Skin epidermis (tissue), 12 donors: Measurements from ENCODE around the gene DNAAF9.
"Not testable (repeated sequence)": the region's sequence is repeated elsewhere in the genome, so short reads cannot be mapped to it uniquely, and the experiment has no call there.

ENCODE experiments used
- H3K27ac ChIP-seq, 21 experiments: fragments of 200-600 bp; sonication (generic) in 11 of 21; one replicate each; pipeline ENCODE4 v1.5.0; 2020; ENCODE audit warnings: mild to moderate bottlenecking in 3 of 21, inconsistent platforms in 2 of 21, moderate library complexity in 2 of 21
- H3K4me3 ChIP-seq, 7 experiments: fragments of 200-600 bp; sonication (generic) in 2 of 7; one replicate each; pipeline ENCODE4 v1.5.0; 2020; ENCODE audit warnings: inconsistent platforms in 2 of 7, mild to moderate bottlenecking in 2 of 7, moderate library complexity in 1 of 7

DNAAF9 gene

DNA sequence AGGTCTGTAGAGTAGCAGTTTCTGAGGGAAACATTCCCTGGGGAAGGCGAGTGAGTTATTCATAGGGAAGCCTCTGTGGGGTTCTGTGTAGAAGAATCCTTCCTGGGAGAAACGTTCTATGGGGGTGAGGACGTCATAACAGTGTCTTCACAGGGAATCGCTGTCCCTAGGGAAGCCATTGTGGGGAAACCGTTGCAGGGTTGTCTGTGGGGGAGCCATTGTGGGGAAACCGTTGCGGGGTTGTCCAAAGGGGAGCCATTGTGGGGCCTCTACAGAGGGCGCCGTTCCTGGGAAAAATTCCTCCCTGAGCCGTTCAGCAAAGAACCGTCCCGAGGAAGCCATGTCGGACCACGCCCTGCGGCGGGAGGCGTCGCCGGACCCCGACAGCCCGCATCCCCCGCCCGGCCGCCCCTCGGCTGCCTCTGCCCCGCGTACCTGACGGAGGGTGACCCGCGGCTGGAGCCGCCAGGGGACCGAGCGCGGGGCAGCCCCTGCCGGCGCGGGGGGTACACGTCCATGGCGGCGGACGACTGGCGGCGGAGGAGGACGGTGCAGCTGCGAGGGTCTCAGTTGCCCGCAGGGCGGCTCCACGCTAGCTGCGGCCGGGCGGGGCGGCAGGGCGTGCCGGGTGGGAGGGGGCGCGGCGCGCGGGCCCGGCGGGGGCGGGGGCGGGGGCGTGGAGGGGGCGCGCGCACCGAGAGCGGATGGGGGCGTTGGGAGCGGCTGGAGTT lies at the start of gene DNAAF9:
Gene DNAAF9, minus strand, starts transcription at position 630 of the 731 bp plus-strand sequence. Its CDS starts 112 bp downstream, at position 518.
- Histone ChIP-seq H3K4me3 (peak within 1 kb of the TSS; percentile 79 to 97 (median 85)), H3K27ac (peak within 1 kb of the TSS; percentile 81 to 94 (median 88))

DNA sequence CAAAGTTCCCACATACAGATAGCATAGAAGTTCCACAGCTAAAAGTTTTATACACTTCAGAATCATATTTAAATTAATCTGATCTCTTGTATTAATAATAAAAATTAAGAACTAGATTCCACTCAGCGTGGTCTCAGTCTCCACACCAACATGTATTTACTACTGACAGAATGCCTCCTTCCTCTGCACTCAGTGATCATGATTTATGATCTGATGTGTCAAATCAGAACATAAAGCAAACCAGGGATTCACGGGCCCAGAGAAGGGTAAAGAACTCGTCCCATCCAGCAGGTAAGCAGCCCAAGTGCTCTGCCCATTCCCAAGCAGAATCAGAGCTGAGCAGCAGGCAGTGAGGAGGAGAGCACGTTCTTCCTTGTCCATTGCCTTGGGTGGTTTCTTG lies 49.2 kb upstream of the DNAAF9 start:
- H3K4me3 ChIP-seq: no peak overlapping the region
- H3K27ac ChIP-seq: no peak overlapping the region

DNA sequence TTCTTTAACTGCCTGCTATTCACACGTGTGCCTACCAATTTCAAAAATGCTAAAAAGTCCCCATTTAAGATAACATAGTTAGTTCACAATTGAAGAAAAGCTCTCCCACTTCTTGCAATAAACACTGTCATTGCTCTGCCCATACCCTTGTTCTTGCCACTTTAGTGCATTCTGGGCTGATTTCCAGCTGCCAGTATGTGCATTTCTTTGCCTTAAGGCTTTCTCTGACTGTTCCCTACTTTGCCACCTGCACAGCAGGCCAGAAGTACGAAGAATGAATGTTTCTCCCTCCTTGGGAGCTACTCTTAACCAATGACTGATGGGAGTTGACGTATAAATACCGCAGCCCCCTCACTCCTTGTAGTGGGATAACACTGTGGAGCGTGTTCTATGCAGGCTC lies 47.4 kb upstream of the DNAAF9 start:
- Histone ChIP-seq H3K4me3 (no peak overlapping the region), H3K27ac (no peak overlapping the region)

DNA sequence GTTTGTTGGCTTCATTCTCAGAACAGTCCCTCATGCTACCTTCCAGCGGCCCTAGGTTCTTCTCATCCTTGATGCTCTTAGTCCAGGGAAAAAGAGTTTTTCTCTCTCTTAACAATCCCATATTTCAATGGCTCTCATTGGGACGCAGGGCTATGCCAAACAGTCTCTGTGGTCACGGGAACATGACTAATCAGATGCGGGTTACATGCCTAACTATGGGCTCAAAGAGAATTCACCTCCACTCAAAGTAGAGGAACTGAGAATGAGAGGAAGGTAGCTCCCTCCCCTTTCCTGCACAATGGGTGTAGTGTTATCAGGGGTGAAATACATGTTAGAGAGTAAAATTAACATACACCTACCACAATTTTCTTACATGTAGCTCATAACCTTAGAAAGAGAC lies 45.2 kb upstream of the DNAAF9 start:
- Histone ChIP-seq H3K27ac (no peak overlapping the region), H3K4me3 (no peak overlapping the region)

DNA sequence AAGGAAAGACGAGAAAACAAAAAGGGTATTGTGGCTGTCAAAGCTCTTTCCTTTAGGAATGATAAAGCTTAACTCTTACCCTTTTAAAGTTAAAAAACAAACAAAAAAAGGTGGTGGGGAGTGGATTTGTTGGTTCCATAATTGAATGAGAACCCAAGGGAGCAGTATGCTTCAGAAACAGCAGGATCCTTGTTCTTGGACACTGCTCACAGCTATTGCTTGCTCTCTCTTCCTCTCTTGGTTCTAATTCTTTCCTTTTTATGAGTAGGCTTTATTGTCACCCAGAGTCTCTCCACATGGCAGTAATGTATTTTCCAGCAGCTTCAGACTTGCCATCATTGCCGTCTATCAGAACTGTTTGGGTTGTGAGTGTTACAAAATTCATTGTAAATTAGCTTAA lies 44.7 kb upstream of the DNAAF9 start:
- H3K27ac ChIP-seq: no peak overlapping the region
- no peak overlapping the region for H3K4me3 ChIP-seq

DNA sequence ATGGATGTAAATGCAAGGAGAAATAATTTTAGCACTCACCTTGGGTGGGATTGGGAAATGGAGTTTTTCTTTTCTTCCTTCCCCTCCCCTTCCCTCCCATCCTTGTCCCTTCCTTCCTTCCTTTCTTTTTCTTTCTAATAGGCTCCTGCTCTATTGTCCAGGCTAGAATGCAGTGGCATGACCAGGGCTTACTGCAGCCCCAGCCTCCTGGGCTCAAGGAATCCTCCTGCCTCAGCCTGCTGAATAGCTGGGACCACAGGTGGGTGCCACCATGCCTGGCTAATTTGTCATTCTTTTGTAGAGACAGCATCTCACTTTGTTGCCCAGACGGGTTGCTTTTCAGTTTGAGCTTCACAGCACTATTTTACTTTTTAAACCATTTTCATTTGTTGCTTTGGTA lies 41.9 kb upstream of the DNAAF9 start:
- no peak overlapping the region for H3K4me3 ChIP-seq
- no peak overlapping the region for H3K27ac ChIP-seq

DNA sequence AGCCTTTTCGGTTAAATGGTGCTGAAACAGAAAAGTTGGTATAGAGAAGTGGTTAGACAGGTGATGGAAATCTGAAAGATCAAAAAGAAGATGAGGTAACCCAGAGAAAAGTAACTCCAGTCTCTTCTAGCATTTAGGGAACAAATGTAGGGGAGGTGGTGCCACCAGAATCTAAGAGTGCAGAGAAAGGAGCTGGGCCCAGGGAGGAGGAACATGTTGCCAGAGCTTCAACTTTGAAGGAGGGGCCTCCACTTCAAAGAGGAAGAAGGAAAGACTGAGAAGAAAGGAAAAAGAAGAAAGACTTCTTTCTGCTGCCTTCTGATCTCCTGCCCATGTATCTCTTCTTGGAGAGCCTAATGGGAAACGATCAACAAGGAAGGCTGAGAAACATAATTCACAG lies 39.9 kb upstream of the DNAAF9 start:
- Histone ChIP-seq H3K27ac (no peak overlapping the region), H3K4me3 (no peak overlapping the region)

DNA sequence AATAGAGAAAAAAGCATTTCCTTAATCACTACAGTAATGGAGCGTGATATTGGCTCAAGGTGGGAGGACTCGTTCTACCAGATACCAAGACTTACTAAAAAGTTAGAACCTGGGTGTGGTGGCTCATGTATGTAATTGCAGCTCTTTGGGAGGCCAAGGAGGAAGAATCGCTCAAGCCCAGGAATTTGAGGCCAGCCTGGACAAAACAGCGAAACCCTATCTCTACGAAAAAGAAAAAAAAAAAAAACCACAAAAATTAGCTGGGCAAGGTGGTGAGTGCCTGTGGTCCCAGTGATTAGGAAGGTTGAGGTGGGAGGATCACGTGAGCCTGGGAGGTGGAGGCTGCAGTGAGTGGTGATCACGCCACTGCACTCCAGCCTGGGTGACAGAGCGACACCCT lies 39.3 kb upstream of the DNAAF9 start:
- no peak overlapping the region for H3K4me3 ChIP-seq
- no peak overlapping the region for H3K27ac ChIP-seq

DNA sequence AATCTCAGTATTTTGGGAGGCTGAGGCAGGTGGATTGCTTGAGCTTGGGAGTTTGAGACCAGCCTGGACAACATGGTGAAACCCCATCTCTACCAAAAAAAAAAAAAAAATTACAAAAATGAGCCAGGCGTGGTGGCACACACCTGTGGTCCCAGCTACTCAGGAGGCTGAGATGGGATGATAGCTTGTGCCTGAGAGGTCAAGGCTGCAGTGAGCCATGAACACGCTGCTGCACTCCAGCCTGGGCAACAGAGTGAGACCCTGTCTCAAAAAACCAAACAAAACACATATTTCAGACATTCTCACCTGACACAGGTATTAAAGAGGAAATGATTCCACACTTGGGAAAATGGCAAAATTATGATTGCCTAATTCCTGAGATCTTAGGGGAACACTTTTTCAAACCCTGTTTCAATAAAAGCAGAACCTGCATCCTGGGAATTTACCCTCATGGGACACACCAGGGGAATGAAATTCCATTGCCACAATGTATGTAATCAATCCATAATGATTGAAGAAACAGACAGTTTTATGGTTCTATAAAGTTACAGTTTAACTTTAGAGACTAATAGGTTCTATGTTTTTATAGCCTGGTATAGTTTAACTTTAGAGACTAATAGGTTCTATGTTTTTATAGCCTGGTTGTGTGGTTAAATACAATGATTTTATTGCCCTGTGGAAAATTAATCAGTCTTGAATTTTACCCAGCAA lies 29.6 kb upstream of the DNAAF9 start:
- no peak overlapping the region for H3K4me3 ChIP-seq
- H3K27ac ChIP-seq: no peak overlapping the region

DNA sequence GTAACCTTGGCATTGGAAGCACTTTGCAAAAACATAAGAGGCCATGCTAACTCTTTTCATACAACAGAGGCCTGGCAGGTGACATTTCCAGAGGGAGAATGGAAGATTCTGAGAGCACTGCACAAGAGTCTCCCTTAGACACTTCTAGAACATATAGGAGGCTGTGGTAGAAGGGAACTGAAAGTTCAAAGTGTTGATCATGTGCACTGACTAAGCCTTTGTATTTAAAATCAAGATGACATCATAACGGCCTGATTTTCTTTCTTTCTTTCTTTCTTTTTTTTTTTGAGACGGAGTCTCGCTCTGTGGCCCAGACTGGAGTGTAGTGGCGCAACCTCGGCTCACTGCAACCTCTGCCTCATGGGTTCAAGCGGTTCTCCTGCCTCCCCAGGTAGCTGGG lies 26.8 kb upstream of the DNAAF9 start:
- H3K27ac ChIP-seq: peak overlapping the region in 2 of 21 experiments; percentile 2 to 10
- H3K4me3 ChIP-seq: no peak overlapping the region

DNA sequence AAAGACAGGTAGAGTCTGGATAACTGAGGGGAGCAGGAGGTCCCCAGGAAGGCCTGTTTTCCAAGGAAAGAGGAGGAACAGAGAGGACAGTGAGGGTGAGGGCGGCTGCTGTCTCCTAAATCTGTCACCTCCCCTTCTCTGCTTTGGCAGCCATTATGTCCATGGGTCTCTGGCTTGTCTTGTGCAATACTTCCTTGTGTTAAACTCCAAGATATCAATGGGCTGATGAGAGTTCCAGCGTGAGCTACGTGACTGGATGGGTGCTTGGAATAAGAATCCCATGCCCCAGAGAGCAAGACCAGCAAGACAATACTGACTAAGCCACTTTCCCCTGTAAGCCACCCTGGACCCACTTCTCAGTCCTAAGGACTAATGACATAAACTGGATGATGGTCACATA lies 26.3 kb upstream of the DNAAF9 start:
- no peak overlapping the region for H3K4me3 ChIP-seq
- H3K27ac ChIP-seq: peak overlapping the region in 1 of 21 experiments; percentile 2

DNA sequence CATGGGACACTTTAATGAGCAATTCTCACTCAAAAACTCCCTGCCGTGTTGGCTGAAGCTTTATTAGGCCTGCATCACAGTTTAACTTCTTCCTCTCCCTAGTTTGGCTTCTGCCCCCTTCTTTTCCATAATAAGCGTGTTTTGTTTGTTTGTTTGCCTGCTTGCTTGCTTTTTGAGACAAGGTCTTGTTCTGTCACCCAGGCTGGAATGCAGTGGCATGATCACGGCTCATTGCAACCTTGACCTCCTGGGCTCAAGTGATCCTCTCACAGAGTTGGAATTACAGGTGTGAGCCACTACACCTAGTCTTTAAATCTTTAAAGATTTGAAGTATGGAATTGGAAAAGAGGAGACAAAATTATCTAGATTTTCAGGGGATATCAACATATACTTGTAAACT lies 25.4 kb upstream of the DNAAF9 start:
- no peak overlapping the region for H3K27ac ChIP-seq

DNA sequence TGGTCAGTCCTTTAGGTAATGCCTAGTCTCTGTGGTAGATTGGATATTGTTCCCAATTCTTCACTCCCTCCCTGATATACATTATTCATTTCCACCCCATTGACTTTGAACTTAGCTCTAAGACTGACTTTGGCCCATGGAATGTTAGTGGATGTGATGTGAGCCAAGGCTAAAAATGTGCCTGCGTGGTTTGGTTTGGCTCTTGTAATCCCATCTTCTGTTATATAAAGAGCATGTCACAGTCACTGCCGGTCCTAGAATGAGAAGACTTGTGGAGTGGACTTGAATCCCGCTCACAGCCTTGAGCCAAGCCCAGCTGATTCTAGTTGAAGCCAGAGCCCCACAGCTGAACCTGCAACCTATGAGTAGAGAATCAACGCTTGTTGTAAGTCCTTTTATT lies 23.6 kb upstream of the DNAAF9 start:
- Histone ChIP-seq H3K27ac (peak overlapping the region in 2 of 21 experiments; percentile 25 to 31), H3K4me3 (no peak overlapping the region)

More for the DNA sequence above, 25.4 kb upstream of the DNAAF9 start:
- H3K4me3 ChIP-seq: no peak overlapping the region

DNA sequence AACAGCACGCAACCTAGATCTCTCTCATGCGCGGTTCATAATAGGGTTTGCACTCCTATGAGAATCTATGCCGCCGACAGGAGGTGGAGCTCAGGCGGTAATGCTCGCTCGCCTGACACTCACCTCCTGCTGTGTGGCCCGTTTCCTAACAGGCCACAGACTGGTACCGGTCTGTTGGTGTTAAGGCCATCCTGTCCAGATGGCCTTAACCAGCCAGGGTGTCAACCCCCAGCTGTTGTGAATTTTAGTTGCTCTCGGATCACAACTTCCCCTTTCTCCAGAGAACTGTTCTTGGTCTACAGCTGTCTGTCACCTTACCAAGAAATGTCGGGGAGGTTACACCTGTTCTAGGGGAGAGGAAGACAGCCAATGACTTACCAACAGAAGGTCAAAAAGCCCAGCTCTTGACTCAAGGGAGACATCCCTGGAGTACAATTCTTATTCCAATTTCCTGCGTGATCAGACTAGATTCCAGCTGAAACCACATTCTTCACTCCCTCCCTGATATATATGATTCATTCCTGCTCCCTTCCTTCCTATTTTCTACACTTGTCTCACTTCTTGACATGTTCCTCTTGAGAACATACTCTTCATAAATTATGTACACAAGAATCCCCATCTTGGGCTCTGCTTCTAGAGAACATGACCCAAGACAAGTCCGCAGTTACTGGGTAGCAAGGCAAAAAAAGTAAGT lies 23.1 kb upstream of the DNAAF9 start:
- H3K4me3 ChIP-seq: no peak overlapping the region
- H3K27ac ChIP-seq: peak overlapping the region in 3 of 21 experiments; percentile 19 to 31 (median 25)

DNA sequence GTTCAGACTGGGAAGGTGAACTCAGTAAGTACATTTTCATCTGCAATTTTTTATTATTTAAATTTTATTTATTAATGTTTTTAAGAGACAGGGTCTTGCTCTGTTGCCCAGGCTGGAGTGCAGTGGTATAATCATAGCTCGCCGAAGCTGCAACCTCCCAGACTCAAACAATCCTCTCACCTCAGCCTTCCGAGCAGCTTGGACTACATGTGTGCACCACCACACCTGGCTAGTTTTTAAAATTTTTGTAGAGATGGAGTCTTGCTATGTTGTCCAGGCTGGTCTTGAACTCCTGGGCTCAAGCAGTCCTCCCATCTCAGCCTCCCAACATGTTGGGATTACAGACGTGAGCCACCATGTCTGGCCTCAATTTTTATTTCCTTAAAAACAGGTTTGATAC lies 19.3 kb upstream of the DNAAF9 start:
- H3K27ac ChIP-seq, H3K4me3 ChIP-seq: not testable (repeated sequence)

DNA sequence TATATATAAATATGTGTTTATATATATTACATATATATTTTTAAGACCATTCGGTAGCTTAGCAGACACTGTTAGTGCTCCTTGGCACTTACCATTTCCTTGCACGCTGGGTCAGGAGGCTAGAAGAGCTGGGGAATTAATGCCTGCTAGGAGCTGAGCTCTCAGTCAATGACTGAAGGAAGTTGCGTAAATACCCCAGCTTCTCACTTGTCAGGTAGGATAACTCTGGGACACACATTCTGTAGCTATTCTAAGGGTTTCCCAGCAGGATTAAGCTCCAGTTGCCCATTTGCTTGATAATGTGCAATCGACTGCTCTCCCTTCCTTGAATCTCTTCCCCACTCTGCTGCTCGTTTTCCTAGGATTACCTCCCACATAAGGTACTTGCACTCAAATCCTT lies 15.7 kb upstream of the DNAAF9 start:
- Histone ChIP-seq H3K27ac (no peak overlapping the region), H3K4me3 (no peak overlapping the region)

DNA sequence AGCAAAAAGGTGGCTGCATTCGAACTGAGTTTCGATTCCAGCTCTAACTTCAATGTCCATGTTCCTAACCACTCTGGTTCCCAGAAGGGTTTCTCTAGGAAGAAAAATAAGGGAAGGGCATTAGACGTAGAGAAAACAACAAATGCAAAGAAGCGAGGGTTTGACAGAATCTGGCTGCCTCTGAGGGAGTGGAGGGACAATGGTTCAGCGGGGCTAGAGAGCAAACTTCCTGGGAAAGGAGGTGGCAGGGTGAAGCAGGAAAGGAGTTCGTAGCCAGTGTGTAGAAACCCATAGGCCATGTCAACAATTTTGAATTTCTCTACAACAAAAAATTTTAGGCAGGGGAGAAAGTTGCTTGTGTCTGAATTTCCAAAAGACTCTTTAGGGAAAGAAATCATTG lies 14.5 kb upstream of the DNAAF9 start:
- H3K4me3 ChIP-seq: no peak overlapping the region

DNA sequence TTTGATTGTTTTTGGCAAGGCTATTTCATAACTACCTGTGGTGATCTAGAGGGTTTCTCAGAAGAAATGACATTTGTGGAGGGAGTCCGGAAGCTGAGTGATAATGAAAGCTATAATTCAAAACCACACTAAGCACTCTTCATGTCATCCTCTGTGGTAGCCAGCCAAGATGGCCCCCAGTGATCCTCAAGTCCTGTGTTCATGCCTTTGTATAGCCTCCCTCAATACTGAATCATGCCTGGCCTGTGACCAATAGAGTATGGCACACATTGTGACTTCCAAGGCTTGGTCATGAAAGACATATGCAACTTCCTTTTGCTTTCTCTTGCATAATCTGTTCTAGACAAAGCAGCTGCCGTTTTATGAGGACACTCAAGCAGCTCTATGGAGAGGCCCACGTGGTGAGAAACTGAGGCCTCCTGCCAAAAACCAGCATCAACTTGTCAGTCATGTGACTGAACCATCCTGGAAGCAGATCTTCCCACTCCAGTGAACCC lies 12.8 kb upstream of the DNAAF9 start:
- Histone ChIP-seq H3K4me3 (no peak overlapping the region), H3K27ac (peak overlapping the region in 16 of 21 experiments; percentile 2 to 78 (median 44))

More for the DNA sequence above, 14.5 kb upstream of the DNAAF9 start:
- no peak overlapping the region for H3K27ac ChIP-seq

DNA sequence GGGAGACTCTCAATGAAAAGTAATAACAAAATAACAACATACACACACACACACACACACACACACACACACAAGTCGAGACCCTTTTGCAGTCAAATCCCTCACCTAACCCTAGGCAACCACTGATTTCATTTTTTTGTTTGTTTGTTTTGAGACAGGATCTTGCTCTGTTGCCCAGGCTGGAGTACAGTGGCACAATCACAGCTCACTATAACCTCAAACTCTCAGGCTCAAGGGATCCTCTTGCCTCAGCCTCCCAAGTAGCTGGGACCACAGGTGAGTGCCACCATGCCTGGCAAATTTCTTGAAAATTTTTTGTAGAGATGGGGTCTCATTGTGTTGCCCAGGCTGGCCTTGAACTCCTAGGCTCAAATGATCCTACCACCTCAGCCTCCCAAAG lies 10.7 kb upstream of the DNAAF9 start:
- H3K4me3 ChIP-seq, H3K27ac ChIP-seq: not testable (repeated sequence)

DNA sequence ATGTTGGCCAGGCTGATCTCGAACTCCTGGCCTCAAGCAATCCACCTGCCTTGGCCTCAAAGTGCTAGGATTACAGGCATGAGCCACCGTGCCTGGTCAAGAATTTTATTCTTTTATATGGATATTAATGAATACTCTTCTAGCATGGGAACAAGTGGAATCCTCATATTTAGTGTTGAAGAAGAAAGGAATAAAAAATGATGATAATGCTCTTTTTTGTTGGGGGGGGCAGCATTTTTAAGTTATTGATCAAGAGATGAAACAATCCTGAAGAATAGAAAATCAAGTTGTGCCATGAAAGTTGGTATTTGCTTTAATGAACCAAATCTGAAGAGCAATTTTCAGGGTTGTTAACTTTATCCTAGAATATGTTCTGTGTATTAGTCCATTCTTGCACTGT lies 6.7 kb upstream of the DNAAF9 start:
- H3K27ac ChIP-seq: no peak overlapping the region
- H3K4me3 ChIP-seq: no peak overlapping the region
